SU-DHL-6 (cell line): ENCODE measurements around the gene FAM124B.

Experiments used
- H2AFZ ChIP-seq: fragments of 200-600 bp; sonication (generic); 2 replicates; pipeline ENCODE4 v1.6.1; 2014; ENCODE audit warnings: low read depth, mild to moderate bottlenecking, moderate library complexity, mixed read lengths, antibody characterized with exemption, low read length; ENCODE audit not compliant: severe bottlenecking
- H3F3A ChIP-seq: fragments of 200-600 bp; shearing (Covaris generic); 2 replicates; pipeline ENCODE4 v1.6.0; 2016; ENCODE audit warnings: antibody characterized with exemption, mild to moderate bottlenecking; ENCODE audit not compliant: insufficient read depth
- H3K27ac ChIP-seq: fragments of 200-600 bp; sonication (generic); 2 replicates; pipeline ENCODE4 v1.5.1; 2016; ENCODE audit warnings: low read depth, mild to moderate bottlenecking, low read length, moderate library complexity, mixed read lengths
- H3K27me3 ChIP-seq: fragments of 200-600 bp; sonication (generic), shearing (Covaris generic); 2 replicates; pipeline ENCODE4 v1.6.0; 2014; ENCODE audit warnings: mild to moderate bottlenecking, low read length
- H3K36me3 ChIP-seq: fragments of 200-600 bp; sonication (generic); 2 replicates; pipeline ENCODE4 v1.6.1; 2014; ENCODE audit warnings: mild to moderate bottlenecking, low read length, mixed read lengths
- H3K4me2 ChIP-seq: fragments of 300-600, 200-600 bp; shearing (Covaris generic), sonication (generic); 2 replicates; pipeline ENCODE4 v1.6.0; 2014; ENCODE audit warnings: low read length, low read depth, mild to moderate bottlenecking; ENCODE audit not compliant: poor library complexity, severe bottlenecking
- H3K4me3 ChIP-seq: fragments of 200-600 bp; sonication (generic); 2 replicates; pipeline ENCODE4 v1.5.1; 2014; ENCODE audit warnings: antibody characterized with exemption, low read length, mild to moderate bottlenecking, mixed read lengths; ENCODE audit not compliant: insufficient read depth, poor library complexity, severe bottlenecking
- H3K79me2 ChIP-seq: fragments of 200-600 bp; sonication (generic); 2 replicates; pipeline ENCODE4 v1.6.1; 2014; ENCODE audit warnings: mild to moderate bottlenecking, low read length, moderate library complexity; ENCODE audit not compliant: insufficient read depth
- H3K9ac ChIP-seq: fragments of 200-600 bp; sonication (generic); 2 replicates; pipeline ENCODE4 v1.7.0; 2014; ENCODE audit warnings: mild to moderate bottlenecking, low read length
- H3K9me2 ChIP-seq: fragments of 200-600 bp; sonication (generic); replicated peaks from 2 replicates; pipeline ENCODE4 v1.6.1; 2014; ENCODE audit warnings: low read length; ENCODE audit not compliant: insufficient read depth
- H3K9me3 ChIP-seq: fragments of 200-600 bp; sonication (generic); 2 replicates; pipeline ENCODE4 v1.6.1; 2014; ENCODE audit warnings: low read length, mixed read lengths; ENCODE audit not compliant: insufficient read depth
- H4K20me1 ChIP-seq: fragments of 200-600 bp; sonication (generic); 2 replicates; pipeline ENCODE4 v1.6.1; 2014; ENCODE audit warnings: low read depth, mild to moderate bottlenecking, antibody characterized with exemption, low read length, moderate library complexity, mixed read lengths
- CTCF ChIP-seq: fragments of 200-600 bp; sonication (generic); IDR thresholded peaks from one replicate; pipeline ENCODE4 v1.5.1; 2017; ENCODE audit warnings: antibody characterized with exemption, mild to moderate bottlenecking, low read length, moderate library complexity; ENCODE audit not compliant: insufficient read depth, poor library complexity, severe bottlenecking
- EZH2phosphoT487 ChIP-seq: fragments of 200-600 bp; sonication (generic), shearing (Covaris generic); conservative IDR thresholded peaks from 2 replicates; pipeline ENCODE4 v1.6.1; 2018; ENCODE audit warnings: mild to moderate bottlenecking, antibody characterized with exemption, low read length, moderate library complexity, mixed read lengths

The FAM124B gene, protein sequence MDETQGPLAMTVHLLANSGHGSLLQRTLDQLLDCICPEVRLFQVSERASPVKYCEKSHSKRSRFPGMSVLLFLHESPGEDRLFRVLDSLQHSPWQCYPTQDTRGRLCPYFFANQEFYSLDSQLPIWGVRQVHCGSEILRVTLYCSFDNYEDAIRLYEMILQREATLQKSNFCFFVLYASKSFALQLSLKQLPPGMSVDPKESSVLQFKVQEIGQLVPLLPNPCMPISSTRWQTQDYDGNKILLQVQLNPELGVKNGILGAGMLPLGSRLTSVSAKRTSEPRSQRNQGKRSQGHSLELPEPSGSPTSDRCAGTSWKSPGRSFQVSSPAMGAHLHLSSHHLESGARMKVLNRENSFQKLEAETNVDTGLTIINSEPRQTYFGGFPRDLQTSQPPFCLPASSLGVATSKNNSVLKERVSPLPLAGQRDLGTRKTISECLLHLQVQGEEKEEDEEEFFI

GRCh38 chr2:224401641-224402342 lies at the start of gene FAM124B:
FAM124B (minus strand) TSS chr2:224402107; CDS start chr2:224401768, 339 bp downstream.
- no peaks in the 10 kb centered on the region for H3K9me2 ChIP-seq
- no peak within 1 kb of the TSS for H3K4me3 ChIP-seq
- no peaks in the 10 kb centered on the region for H3F3A ChIP-seq
- H3K9ac ChIP-seq = no peak within 1 kb of the TSS
- H3K36me3 ChIP-seq = no peaks in the 10 kb centered on the region
- no peaks in the 10 kb centered on the region for H3K79me2 ChIP-seq
- no peaks in the 10 kb centered on the region for H3K27me3 ChIP-seq
- TF ChIP-seq EZH2phosphoT487 (no peak), CTCF (no peak)
- H2AFZ ChIP-seq = no peak within 1 kb of the TSS
- H3K9me3 ChIP-seq = no peaks in the 10 kb centered on the region
- H3K4me2 ChIP-seq = no peak within 1 kb of the TSS
- H3K27ac ChIP-seq = no peak within 1 kb of the TSS
- H4K20me1 ChIP-seq = no peaks in the 10 kb centered on the region

- H3K9ac ChIP-seq = no peak overlapping the region
- no peak overlapping the region for H2AFZ ChIP-seq
- no peak for TF ChIP-seq EZH2phosphoT487
- peak; percentile 42 for TF ChIP-seq CTCF
- no peaks in the 10 kb centered on the region for H4K20me1 ChIP-seq
- no peaks in the 10 kb centered on the region for H3K27me3 ChIP-seq
- no peaks in the 10 kb centered on the region for H3K9me2 ChIP-seq
- no peaks in the 10 kb centered on the region for H3K9me3 ChIP-seq
- no peak overlapping the region for H3K27ac ChIP-seq
- H3K36me3 ChIP-seq = no peaks in the 10 kb centered on the region
- no peak overlapping the region for H3K4me3 ChIP-seq
- no peak overlapping the region for H3K4me2 ChIP-seq
- no peaks in the 10 kb centered on the region for H3K79me2 ChIP-seq
- H3F3A ChIP-seq = no peaks in the 10 kb centered on the region
Observed at GRCh38 chr2:224449212-224450147, 47.6 kb upstream of the FAM124B start.

GRCh38 chr2:224448236-224448635 lies 46.3 kb upstream of the FAM124B start:
- Histone ChIP-seq H3K27me3 (no peaks in the 10 kb centered on the region), H3F3A (no peaks in the 10 kb centered on the region), H3K36me3 (no peaks in the 10 kb centered on the region), H3K79me2 (no peaks in the 10 kb centered on the region), H3K4me2 (no peak overlapping the region), H2AFZ (no peak overlapping the region), H3K9me3 (no peaks in the 10 kb centered on the region), H4K20me1 (no peaks in the 10 kb centered on the region), H3K4me3 (no peak overlapping the region), H3K27ac (no peak overlapping the region), H3K9me2 (no peaks in the 10 kb centered on the region), H3K9ac (no peak overlapping the region)
- TF ChIP-seq CTCF (no peak), EZH2phosphoT487 (no peak)
